Skin epidermis (tissue), 12 donors: ENCODE measurements around the gene RNLS.
"Not testable (repeated sequence)": the region's sequence is repeated elsewhere in the genome, so short reads cannot be mapped to it uniquely, and the experiment has no call there.

Experiments used
- H3K27ac ChIP-seq, 21 experiments: fragments of 200-600 bp; sonication (generic) in 11 of 21; one replicate each; pipeline ENCODE4 v1.5.0; 2020; ENCODE audit warnings: mild to moderate bottlenecking in 3 of 21, inconsistent platforms in 2 of 21, moderate library complexity in 2 of 21
- H3K4me3 ChIP-seq, 7 experiments: fragments of 200-600 bp; sonication (generic) in 2 of 7; one replicate each; pipeline ENCODE4 v1.5.0; 2020; ENCODE audit warnings: inconsistent platforms in 2 of 7, mild to moderate bottlenecking in 2 of 7, moderate library complexity in 1 of 7

The RNLS gene

GRCh38 chr10:88281592-88282347 is 301.3 kb downstream of the RNLS start:
- no peak overlapping the region for H3K4me3 ChIP-seq
- H3K27ac ChIP-seq, result peak overlapping the region in 4 of 21 experiments; percentile 8 to 59 (median 26)

DNA sequence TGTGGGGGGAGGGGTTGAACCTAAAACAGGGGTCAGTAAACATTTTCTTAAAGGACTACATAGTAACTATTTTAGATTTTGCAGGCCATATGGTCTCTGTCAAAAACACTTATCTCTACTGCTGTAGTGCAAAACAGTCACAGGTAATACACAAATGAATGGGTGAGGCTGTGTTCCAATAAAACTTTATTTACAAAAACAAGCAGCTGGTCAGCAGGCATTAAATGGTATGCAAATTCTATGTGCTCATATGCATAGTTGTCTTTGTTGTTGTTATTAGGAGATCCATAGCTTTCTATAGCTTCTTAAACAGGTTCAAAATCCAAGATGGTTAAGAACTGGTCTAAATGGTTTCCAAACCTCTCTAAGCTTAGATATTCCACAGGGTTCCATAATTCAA is 302.6 kb downstream of the RNLS start:
- Histone ChIP-seq H3K27ac (no peak overlapping the region), H3K4me3 (no peak overlapping the region)

DNA sequence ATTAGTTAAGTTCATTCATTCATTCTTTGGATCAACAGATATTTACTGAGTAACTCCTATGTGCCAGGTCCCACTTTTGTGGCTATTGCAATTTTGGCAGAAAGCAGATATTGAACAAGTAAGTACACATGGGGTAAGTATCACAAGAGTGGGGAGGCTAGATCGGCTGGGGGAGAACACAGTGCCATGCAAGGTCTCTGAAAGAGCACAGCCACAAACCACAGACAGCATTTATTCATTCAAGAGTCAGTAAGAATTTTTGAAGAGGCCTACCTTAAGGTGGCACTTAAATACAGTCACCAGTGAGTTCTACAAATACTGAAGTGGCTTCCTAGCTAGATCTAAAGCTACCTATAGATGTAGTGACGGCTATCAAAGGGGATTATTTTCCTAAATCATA is 304.2 kb downstream of the RNLS start:
- Histone ChIP-seq H3K27ac (no peak overlapping the region), H3K4me3 (no peak overlapping the region)

GRCh38 chr10:88276945-88277344 is 306.2 kb downstream of the RNLS start:
- H3K27ac ChIP-seq, H3K4me3 ChIP-seq: not testable (repeated sequence)

GRCh38 chr10:88274286-88274685 is 308.8 kb downstream of the RNLS start:
- H3K27ac ChIP-seq, result no peak overlapping the region
- H3K4me3 ChIP-seq, result no peak overlapping the region

GRCh38 chr10:88273567-88273966 is 309.6 kb downstream of the RNLS start:
- no peak overlapping the region for H3K4me3 ChIP-seq
- H3K27ac ChIP-seq, result no peak overlapping the region

- Histone ChIP-seq H3K4me3 (no peak overlapping the region), H3K27ac (peak overlapping the region in 16 of 21 experiments; percentile 6 to 74 (median 49))
Observed at GRCh38 chr10:88271761-88272543, 311.2 kb downstream of the RNLS start.

DNA sequence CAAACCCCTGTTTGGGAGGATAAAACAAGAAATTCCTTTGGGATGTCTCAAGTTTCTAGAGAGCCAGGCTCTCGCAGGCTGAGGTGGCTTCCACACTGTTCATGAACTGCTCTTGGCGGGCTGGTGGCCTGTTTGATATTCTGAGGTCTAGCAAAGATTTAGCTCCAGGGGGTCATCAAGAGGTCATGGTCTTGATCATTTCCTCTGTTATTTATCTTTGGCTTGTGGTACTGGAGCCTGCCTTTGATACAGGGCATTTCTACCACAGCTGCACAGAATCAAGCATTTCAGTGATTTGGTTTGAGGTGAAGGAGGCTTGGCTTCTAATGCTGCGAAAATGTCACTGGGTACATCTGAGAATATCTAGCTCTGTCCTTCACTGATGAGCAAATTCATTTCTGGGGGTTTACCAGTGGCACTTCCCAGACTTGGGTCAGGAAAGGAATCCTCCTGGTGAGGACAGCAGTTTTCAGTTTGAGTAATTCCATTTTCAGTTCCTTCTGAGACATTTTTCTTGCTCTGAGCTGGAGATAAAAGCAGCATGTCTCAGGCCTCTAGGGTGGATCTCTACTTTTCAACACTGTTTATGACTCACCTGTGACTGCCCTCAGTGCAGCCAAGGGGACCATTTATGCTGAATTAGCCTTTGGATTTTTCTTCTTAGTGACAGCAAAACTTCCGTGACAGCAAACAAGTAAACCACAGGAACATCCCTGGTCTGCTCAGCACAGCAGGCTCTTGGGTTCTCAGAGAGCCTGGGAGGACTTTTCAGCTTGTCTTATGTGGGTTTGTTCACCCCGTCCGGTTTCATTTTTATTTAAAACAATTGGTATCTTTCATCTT is 312.0 kb downstream of the RNLS start:
- Histone ChIP-seq H3K27ac (peak overlapping the region in 16 of 21 experiments; percentile 6 to 74 (median 49)), H3K4me3 (no peak overlapping the region)

GRCh38 chr10:88270061-88270808 is 312.9 kb downstream of the RNLS start:
- peak overlapping the region in 4 of 21 experiments; percentile 42 to 74 (median 70) for H3K27ac ChIP-seq
- no peak overlapping the region for H3K4me3 ChIP-seq

GRCh38 chr10:88262591-88263234 is 320.4 kb downstream of the RNLS start:
- Histone ChIP-seq H3K4me3 (no peak overlapping the region), H3K27ac (no peak overlapping the region)

GRCh38 chr10:88261152-88261551 is 322.0 kb downstream of the RNLS start:
- H3K4me3 ChIP-seq, result no peak overlapping the region

DNA sequence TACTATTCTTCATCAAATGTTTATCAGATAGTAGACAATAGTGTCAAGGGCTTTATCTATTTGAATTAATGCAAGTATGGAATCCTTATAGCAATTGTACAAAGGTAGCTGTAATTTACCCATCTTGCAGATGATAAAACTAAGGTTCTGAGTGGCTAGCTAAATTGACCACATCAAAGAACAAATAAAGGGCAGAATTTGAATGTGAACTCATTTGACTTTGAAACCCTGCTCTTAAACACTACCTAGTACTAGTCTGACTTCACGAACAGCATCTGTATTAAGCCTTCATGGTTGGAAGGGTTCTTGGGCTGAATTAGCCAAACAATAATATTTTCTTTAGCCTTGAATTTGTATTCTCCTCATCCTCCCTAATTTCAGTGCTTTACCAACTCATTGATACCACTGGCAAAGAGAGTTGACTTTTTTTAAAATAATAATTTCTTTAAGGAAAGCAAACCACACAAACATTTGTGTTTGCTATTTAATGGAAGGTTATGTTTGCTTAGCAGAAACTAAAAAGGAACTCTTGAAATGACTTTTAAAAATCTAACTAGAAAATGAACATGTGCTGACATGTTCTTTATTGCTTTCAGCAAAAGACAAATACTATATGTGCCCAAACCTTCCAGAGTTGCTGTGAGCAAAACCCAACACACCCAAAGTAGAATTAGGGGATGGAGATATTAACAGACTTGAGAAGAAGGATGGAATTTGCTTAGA is 322.6 kb downstream of the RNLS start:
- H3K27ac ChIP-seq, result no peak overlapping the region
- H3K4me3 ChIP-seq, result no peak overlapping the region

More at GRCh38 chr10:88261152-88261551, 322.0 kb downstream of the RNLS start:
- H3K27ac ChIP-seq, result no peak overlapping the region

DNA sequence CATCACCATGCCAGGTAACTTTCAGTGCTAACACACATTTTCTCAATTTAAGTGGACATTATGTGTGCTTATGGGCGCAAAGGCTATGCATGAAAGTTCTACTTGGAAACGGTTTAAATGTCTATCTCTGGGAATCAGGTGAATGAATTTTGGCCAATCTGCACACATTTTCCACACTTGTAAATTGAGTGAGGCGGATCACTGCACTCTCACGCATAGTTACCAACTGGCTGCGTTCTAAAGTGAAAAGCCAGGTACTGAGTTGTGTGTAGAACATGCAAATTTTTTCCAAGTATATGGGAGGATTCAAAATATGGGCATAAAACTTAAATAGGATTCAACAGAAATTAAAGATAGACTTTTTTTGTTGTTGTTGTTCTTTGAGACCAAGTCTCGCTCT is 323.7 kb downstream of the RNLS start:
- Histone ChIP-seq H3K4me3 (no peak overlapping the region), H3K27ac (no peak overlapping the region)

GRCh38 chr10:88256886-88257285 is 326.2 kb downstream of the RNLS start:
- H3K27ac ChIP-seq, result peak overlapping the region in 1 of 21 experiments; percentile 13
- H3K4me3 ChIP-seq, result no peak overlapping the region

GRCh38 chr10:88256013-88256680 is 327.0 kb downstream of the RNLS start:
- no peak overlapping the region for H3K4me3 ChIP-seq
- peak overlapping the region in 5 of 21 experiments; percentile 11 to 47 (median 13) for H3K27ac ChIP-seq

DNA sequence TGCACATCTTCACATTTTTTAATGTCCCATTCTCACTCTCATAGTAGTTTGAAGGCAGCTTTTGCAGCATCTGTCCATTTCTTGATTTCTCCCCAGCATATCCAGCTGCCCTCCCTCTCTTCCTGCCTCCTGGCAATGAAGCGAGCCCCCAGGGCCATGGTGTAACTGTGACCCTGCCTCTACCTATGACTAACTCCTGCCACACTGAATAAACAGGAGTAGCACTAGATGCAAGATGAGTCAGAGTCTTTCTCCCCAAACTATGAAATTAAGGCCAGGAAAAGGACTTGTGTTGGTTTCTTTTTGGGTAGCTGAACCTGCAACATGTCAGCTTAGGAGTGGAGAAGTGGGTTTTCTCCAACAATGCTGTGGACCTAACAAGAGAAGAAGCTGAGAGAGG is 329.0 kb downstream of the RNLS start:
- H3K4me3 ChIP-seq, result no peak overlapping the region
- H3K27ac ChIP-seq, result no peak overlapping the region

DNA sequence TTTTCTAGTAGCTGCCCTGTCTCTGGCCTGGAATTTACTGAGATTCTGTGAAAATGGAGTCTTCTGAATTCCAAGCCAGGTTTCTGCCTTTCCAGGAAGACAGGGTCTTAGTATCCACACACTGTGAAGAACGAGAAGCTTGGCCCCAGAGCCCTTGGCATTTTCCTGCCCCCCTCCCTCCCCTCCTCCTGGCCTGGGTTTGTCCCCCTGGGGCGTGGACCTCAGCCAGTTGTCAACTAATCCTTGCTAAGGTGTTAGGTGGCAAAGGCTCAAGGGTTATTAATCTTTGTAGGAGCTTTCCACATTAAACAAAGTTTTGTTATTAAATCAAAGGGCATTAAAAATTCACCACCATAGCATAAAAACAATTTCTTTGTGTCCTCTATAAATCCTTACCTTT is 329.5 kb downstream of the RNLS start:
- Histone ChIP-seq H3K27ac (no peak overlapping the region), H3K4me3 (no peak overlapping the region)

GRCh38 chr10:88253128-88253527 is 330.0 kb downstream of the RNLS start:
- Histone ChIP-seq H3K27ac (no peak overlapping the region), H3K4me3 (no peak overlapping the region)
